SK-N-SH (cell line): ENCODE results near the gene PARVG. TPM values are rescaled to one million over a fixed set of nuclear protein-coding genes. Genes with fewer than 3 reads are reported as not detected.

Experiments
- CTCF ChIA-PET: fragments of 300-600, 350-600 bp; formaldehyde crosslinking; extraction: SDS; loops from one replicate; lab custom pipeline; 2021; lab: Yijun Ruan, JAX
- POLR2A ChIA-PET: fragments of 350-600 bp; sonication (Branson Sonifier 250); formaldehyde crosslinking; extraction: SDS; loops from one replicate; lab custom pipeline; 2020; ENCODE audit warnings: antibody characterized with exemption, inconsistent platforms; lab: Yijun Ruan, JAX
- DNase-seq: peaks from one replicate; pipeline ENCODE4 v3.0.0; 2012
- H2AFZ ChIP-seq: fragments of 200-600 bp; sonication (generic); 2 replicates; pipeline ENCODE4 v1.8.1; 2016; ENCODE audit warnings: antibody characterized with exemption, mild to moderate bottlenecking, low read depth
- H3F3A ChIP-seq: fragments of 200-600 bp; sonication (generic); replicated peaks from 2 replicates; pipeline ENCODE3; 2016; ENCODE audit warnings: antibody characterized with exemption, mild to moderate bottlenecking; ENCODE audit not compliant: insufficient read depth
- H3K27ac ChIP-seq, 2 experiments: fragments of 200-500 bp in 1 of 2; fragments of 200-600 bp in 1 of 2; sonication (Bioruptor generic) in 1 of 2; sonication (generic), shearing (Covaris generic) in 1 of 2; 2 replicates each; pipeline versions ENCODE4 v1.5.1 to v1.6.1; 2014 to 2016; ENCODE audit warnings: low read depth in 2 of 2, inconsistent platforms in 1 of 2, low read length in 1 of 2, mild to moderate bottlenecking in 1 of 2, mixed read lengths in 1 of 2
- H3K27me3 ChIP-seq: fragments of 200-600 bp; sonication (generic), shearing (Covaris generic); 2 replicates; pipeline ENCODE4 v1.6.1; 2016; ENCODE audit warnings: mixed run types; ENCODE audit not compliant: insufficient read depth
- H3K36me3 ChIP-seq, 2 experiments: fragments of 200-500 bp in 1 of 2; fragments of 200-600 bp in 1 of 2; sonication (Bioruptor generic) in 1 of 2; sonication (generic) in 1 of 2; replicated peaks in 1 of 2; 2 replicates each; pipeline versions ENCODE3 to v1.5.1; 2014 to 2016; ENCODE audit warnings: low read length in 1 of 2, mild to moderate bottlenecking in 1 of 2; ENCODE audit not compliant: insufficient read depth in 2 of 2, control insufficient read depth in 1 of 2
- H3K4me1 ChIP-seq, 2 experiments: fragments of 200-500 bp in 1 of 2; fragments of 200-600 bp in 1 of 2; sonication (Bioruptor generic) in 1 of 2; sonication (generic), shearing (Covaris generic) in 1 of 2; 2 replicates each; pipeline versions ENCODE4 v1.5.1 to v1.6.1; 2014 to 2016; ENCODE audit warnings: low read depth in 1 of 2, low read length in 1 of 2, mixed run types in 1 of 2; ENCODE audit not compliant: insufficient read depth in 2 of 2, control insufficient read depth in 1 of 2
- H3K4me2 ChIP-seq: fragments of 200-600 bp; sonication (generic), shearing (Covaris generic); 2 replicates; pipeline ENCODE4 v1.6.1; 2017; ENCODE audit warnings: mixed run types
- H3K4me3 ChIP-seq, 2 experiments: fragments of 200-500 bp in 1 of 2; fragments of 200-600 bp in 1 of 2; sonication (Bioruptor generic) in 1 of 2; sonication (generic), shearing (Covaris generic) in 1 of 2; 2 replicates each; pipeline versions ENCODE4 v1.5.1 to v1.8.1; 2014 to 2016; ENCODE audit warnings: low read depth in 2 of 2, inconsistent platforms in 1 of 2, low read length in 1 of 2, mild to moderate bottlenecking in 1 of 2, mixed read lengths in 1 of 2, moderate library complexity in 1 of 2
- H3K79me2 ChIP-seq: fragments of 200-600 bp; sonication (generic); 2 replicates; pipeline ENCODE4 v1.8.1; 2017; ENCODE audit warnings: mild to moderate bottlenecking; ENCODE audit not compliant: insufficient read depth
- H3K9ac ChIP-seq: fragments of 200-600 bp; sonication (generic); 2 replicates; pipeline ENCODE4 v1.6.1; 2017; ENCODE audit warnings: mixed run types
- H3K9me2 ChIP-seq: fragments of 200-600 bp; sonication (generic); 2 replicates; pipeline ENCODE4 v1.6.1; 2017; ENCODE audit warnings: mixed run types
- H3K9me3 ChIP-seq: fragments of 200-600 bp; sonication (generic); 2 replicates; pipeline ENCODE4 v1.6.1; 2017; ENCODE audit warnings: mixed run types, mild to moderate bottlenecking, moderate library complexity
- H4K20me1 ChIP-seq: fragments of 200-600 bp; sonication (generic); 2 replicates; pipeline ENCODE4 v1.6.1; 2017; ENCODE audit warnings: mild to moderate bottlenecking, mixed run types; ENCODE audit not compliant: insufficient read depth
- CHD2 ChIP-seq: fragments of 150-350 bp; IDR thresholded peaks from 2 replicates; pipeline ENCODE4 v1.6.1; 2018; ENCODE audit warnings: low read length; ENCODE audit not compliant: partially characterized antibody
- ELF1 ChIP-seq: IDR thresholded peaks from 2 replicates; pipeline ENCODE4 v1.4.0; 2012
- FOSL2 ChIP-seq: IDR thresholded peaks from 2 replicates; pipeline ENCODE4 v1.4.0; 2012; ENCODE audit warnings: low read depth, mild to moderate bottlenecking, moderate library complexity, borderline replicate concordance
- FOXM1 ChIP-seq: IDR thresholded peaks from 2 replicates; pipeline ENCODE4 v1.4.0; 2012; ENCODE audit warnings: low read depth, mild to moderate bottlenecking
- GATA2 ChIP-seq: sonication (generic); formaldehyde crosslinking; IDR thresholded peaks from 2 replicates; pipeline ENCODE4 v1.5.0; 2020; ENCODE audit warnings: mild to moderate bottlenecking, missing genetic modification reagents
- JUND ChIP-seq: IDR thresholded peaks from 2 replicates; pipeline ENCODE4 v1.4.0; 2012
- MEF2A ChIP-seq: IDR thresholded peaks from 2 replicates; pipeline ENCODE4 v1.4.0; 2012; ENCODE audit warnings: low read depth, borderline replicate concordance
- MXI1 ChIP-seq: IDR thresholded peaks from 2 replicates; pipeline ENCODE4 v1.6.1; 2012; ENCODE audit warnings: mild to moderate bottlenecking, low read depth, low read length, improper control_type of control experiment
- NFIC ChIP-seq: IDR thresholded peaks from 2 replicates; pipeline ENCODE4 v1.4.0; 2012; ENCODE audit warnings: borderline replicate concordance
- RAD21 ChIP-seq: IDR thresholded peaks from 2 replicates; pipeline ENCODE4 v1.6.1; 2012; ENCODE audit warnings: mild to moderate bottlenecking, low read length
- RXRA ChIP-seq: IDR thresholded peaks from 2 replicates; pipeline ENCODE4 v1.4.0; 2012; ENCODE audit warnings: low read depth, mild to moderate bottlenecking, borderline replicate concordance
- SMC3 ChIP-seq: IDR thresholded peaks from 2 replicates; pipeline ENCODE4 v1.6.1; 2012; ENCODE audit warnings: low read depth, low read length, improper control_type of control experiment
- TAF1 ChIP-seq: IDR thresholded peaks from 2 replicates; pipeline ENCODE4 v1.6.1; 2012; ENCODE audit warnings: low read depth, mild to moderate bottlenecking, low read length, moderate library complexity, borderline replicate concordance
- whole genome bisulfite sequencing: methylation state at CpG from one replicate; pipeline ENCODE4 v1.1.6; 2017; ENCODE audit warnings: low lambda C conversion rate; 5-methylcytosine and 5-hydroxymethylcytosine counted together
- polyA plus RNA-seq, 3 experiments: library from polyadenylated mRNA; depleted of rRNA; stranded (reverse); fragments of >200 nt; gene quantifications; 2 replicates each; pipeline ENCODE4 v1.2.3, GENCODE V29; 2012
- TF ChIP-seq, protein P1 (sequence below): IDR thresholded peaks from 2 replicates; pipeline ENCODE4 v1.4.0; 2012; ENCODE audit warnings: low read depth, borderline replicate concordance
- TF ChIP-seq, protein P2 (sequence below): IDR thresholded peaks from 2 replicates; pipeline ENCODE4 v1.4.0; 2012; ENCODE audit warnings: low read depth, borderline replicate concordance
- TF ChIP-seq, protein P3 (sequence below): IDR thresholded peaks from 2 replicates; pipeline ENCODE4; 2012
- TF ChIP-seq, protein P4 (sequence below): IDR thresholded peaks from 2 replicates; pipeline ENCODE4 v1.6.1; 2012; ENCODE audit warnings: mild to moderate bottlenecking, low read depth, low read length, moderate library complexity
- TF ChIP-seq, protein P5 (sequence below): fragments of 150-350 bp; IDR thresholded peaks from 2 replicates; pipeline ENCODE4 v1.6.1; 2017; ENCODE audit warnings: antibody characterized with exemption, low read length, low read depth, borderline replicate concordance

The PARVG gene
- polyA plus RNA-seq, 1 of the 3 experiments (the other 2 are of a cell fraction) = 0.05 TPM

DNA sequence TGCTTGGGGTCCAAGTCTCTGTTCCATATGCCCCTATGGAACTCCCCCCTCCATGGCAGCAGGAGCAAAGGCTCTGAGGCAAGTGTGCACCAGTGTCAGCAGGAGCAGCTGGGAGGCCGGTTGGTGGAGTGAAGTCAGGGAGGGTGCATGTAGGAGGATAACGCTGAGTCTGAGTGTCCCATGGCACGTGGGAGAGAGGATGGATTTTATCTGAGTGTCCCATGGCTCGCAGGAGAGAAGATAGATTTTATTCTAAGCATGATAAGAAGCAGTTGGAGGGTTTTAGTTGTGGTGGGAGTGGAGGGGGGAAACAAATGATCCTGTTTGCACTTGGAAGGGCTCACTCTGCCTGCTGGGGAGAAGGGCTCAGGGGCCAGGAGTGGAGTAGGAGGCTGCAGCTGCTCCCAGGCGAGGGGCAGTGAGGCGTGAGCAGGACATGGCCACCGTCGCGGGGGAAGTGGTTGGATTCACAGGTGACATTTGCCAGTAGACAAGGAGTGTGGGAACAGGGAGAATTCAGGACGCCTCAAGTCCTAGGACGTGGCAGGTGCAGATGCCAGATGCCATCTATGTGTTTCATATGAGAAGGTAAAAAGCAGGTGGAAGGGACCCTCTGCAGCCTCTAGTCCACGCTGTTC, 33.6 kb upstream of the PARVG start:
- H4K20me1 ChIP-seq = no peaks in the 10 kb centered on the region
- peaks cover 0 to 2% of the 10 kb centered on the region in 2 experiments; a peak in 2 of 4 replicates for H3K4me1 ChIP-seq
- no peaks in the 10 kb centered on the region for H3K27me3 ChIP-seq
- H3K79me2 ChIP-seq = no peaks in the 10 kb centered on the region
- H2AFZ ChIP-seq = no peak overlapping the region
- no peak for DNase-seq
- POLR2A ChIA-PET = no interaction called here
- CTCF ChIA-PET = no interaction called here
- H3K9me2 ChIP-seq = no peaks in the 10 kb centered on the region
- H3K9ac ChIP-seq = no peak overlapping the region
- H3K36me3 ChIP-seq = no peaks in the 10 kb centered on the region
- no peaks in the 10 kb centered on the region for H3F3A ChIP-seq
- no peaks in the 10 kb centered on the region for H3K9me3 ChIP-seq
- no peak overlapping the region for H3K27ac ChIP-seq
- H3K4me3 ChIP-seq = no peak overlapping the region
- WGBS = 84% methylated on average over 10 of the region's 12 CpGs
- no peak overlapping the region for H3K4me2 ChIP-seq
- TF ChIP-seq, protein P1, sequence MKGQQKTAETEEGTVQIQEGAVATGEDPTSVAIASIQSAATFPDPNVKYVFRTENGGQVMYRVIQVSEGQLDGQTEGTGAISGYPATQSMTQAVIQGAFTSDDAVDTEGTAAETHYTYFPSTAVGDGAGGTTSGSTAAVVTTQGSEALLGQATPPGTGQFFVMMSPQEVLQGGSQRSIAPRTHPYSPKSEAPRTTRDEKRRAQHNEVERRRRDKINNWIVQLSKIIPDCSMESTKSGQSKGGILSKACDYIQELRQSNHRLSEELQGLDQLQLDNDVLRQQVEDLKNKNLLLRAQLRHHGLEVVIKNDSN = no peak
- TF ChIP-seq RAD21 (no peak), RXRA (no peak), GATA2 (no peak), MEF2A (no peak), TAF1 (no peak), JUND (no peak)
- TF ChIP-seq, protein P2, sequence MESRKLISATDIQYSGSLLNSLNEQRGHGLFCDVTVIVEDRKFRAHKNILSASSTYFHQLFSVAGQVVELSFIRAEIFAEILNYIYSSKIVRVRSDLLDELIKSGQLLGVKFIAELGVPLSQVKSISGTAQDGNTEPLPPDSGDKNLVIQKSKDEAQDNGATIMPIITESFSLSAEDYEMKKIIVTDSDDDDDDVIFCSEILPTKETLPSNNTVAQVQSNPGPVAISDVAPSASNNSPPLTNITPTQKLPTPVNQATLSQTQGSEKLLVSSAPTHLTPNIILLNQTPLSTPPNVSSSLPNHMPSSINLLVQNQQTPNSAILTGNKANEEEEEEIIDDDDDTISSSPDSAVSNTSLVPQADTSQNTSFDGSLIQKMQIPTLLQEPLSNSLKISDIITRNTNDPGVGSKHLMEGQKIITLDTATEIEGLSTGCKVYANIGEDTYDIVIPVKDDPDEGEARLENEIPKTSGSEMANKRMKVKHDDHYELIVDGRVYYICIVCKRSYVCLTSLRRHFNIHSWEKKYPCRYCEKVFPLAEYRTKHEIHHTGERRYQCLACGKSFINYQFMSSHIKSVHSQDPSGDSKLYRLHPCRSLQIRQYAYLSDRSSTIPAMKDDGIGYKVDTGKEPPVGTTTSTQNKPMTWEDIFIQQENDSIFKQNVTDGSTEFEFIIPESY = no peak
- TF ChIP-seq, protein P3, sequence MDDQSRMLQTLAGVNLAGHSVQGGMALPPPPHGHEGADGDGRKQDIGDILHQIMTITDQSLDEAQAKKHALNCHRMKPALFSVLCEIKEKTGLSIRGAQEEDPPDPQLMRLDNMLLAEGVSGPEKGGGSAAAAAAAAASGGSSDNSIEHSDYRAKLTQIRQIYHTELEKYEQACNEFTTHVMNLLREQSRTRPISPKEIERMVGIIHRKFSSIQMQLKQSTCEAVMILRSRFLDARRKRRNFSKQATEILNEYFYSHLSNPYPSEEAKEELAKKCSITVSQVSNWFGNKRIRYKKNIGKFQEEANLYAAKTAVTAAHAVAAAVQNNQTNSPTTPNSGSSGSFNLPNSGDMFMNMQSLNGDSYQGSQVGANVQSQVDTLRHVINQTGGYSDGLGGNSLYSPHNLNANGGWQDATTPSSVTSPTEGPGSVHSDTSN = no peak

DNA sequence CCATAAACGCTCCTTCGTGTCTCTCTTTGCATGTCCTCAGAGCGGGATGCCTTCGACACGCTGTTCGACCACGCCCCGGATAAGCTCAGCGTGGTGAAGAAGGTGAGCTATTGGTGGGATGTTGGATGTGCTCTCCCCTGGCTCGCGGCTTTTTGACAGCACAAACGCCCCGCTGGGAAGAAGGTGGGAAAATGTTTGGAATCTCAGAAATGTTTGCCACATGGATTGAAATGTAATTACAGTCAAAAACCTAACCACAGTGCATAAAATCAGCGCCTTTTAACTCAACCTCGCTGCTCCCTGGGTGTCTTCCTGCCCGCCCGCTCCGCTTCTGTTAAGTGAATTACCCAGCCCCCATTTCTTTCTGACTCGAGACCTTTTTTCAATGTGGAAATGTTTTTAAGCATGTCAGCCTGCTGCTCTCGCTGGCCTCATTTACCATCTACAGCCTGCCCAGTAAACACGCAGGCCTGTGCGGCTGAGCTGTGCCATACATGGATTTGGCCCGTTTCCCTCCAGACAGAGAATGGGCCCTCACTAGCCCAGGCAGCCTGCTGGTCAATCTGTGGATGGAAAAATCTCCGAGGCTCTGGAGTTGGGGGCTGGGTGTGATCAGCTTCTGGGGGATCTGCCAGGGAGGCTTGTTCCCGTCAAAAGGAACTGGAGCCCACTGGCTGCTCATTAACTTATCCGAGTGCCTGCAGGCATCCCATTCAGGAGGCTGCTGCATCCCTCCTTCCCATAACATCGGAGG, 32.7 kb upstream of the PARVG start:
- Histone ChIP-seq H2AFZ (no peak overlapping the region), H3K4me2 (no peak overlapping the region), H3K9me2 (no peaks in the 10 kb centered on the region), H3K4me1 (peaks cover 0 to 2% of the 10 kb centered on the region in 2 experiments; a peak in 2 of 4 replicates), H3K27me3 (no peaks in the 10 kb centered on the region), H3K27ac (no peak overlapping the region), H3K9me3 (no peaks in the 10 kb centered on the region), H3K79me2 (no peaks in the 10 kb centered on the region), H3K36me3 (no peaks in the 10 kb centered on the region), H3K9ac (no peak overlapping the region), H3F3A (no peaks in the 10 kb centered on the region), H4K20me1 (no peaks in the 10 kb centered on the region), H3K4me3 (no peak overlapping the region)
- ChIA-PET CTCF (interaction anchor here (1.0 to 1.6 kb wide), 2 partner anchors 18 to 67 kb away, joined by 4 to 5 read pairs; no protein-coding TSS in a partner anchor), POLR2A (no interaction called here)
- WGBS = 88% methylated on average over 26 of the region's 27 CpGs
- no peak for DNase-seq
- TF ChIP-seq RXRA (no peak), ELF1 (no peak), GATA2 (no peak), RAD21 (no peak), CHD2 (no peak), SMC3 (no peak), FOXM1 (no peak), MXI1 (no peak), FOSL2 (no peak), NFIC (no peak)
- TF ChIP-seq, protein P4, sequence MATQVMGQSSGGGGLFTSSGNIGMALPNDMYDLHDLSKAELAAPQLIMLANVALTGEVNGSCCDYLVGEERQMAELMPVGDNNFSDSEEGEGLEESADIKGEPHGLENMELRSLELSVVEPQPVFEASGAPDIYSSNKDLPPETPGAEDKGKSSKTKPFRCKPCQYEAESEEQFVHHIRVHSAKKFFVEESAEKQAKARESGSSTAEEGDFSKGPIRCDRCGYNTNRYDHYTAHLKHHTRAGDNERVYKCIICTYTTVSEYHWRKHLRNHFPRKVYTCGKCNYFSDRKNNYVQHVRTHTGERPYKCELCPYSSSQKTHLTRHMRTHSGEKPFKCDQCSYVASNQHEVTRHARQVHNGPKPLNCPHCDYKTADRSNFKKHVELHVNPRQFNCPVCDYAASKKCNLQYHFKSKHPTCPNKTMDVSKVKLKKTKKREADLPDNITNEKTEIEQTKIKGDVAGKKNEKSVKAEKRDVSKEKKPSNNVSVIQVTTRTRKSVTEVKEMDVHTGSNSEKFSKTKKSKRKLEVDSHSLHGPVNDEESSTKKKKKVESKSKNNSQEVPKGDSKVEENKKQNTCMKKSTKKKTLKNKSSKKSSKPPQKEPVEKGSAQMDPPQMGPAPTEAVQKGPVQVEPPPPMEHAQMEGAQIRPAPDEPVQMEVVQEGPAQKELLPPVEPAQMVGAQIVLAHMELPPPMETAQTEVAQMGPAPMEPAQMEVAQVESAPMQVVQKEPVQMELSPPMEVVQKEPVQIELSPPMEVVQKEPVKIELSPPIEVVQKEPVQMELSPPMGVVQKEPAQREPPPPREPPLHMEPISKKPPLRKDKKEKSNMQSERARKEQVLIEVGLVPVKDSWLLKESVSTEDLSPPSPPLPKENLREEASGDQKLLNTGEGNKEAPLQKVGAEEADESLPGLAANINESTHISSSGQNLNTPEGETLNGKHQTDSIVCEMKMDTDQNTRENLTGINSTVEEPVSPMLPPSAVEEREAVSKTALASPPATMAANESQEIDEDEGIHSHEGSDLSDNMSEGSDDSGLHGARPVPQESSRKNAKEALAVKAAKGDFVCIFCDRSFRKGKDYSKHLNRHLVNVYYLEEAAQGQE = no peak
- TF ChIP-seq, protein P5, sequence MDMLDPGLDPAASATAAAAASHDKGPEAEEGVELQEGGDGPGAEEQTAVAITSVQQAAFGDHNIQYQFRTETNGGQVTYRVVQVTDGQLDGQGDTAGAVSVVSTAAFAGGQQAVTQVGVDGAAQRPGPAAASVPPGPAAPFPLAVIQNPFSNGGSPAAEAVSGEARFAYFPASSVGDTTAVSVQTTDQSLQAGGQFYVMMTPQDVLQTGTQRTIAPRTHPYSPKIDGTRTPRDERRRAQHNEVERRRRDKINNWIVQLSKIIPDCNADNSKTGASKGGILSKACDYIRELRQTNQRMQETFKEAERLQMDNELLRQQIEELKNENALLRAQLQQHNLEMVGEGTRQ = no peak
